ENCODE data around the gene LRIT1. TPM values are rescaled to one million over a fixed set of nuclear protein-coding genes. Genes with fewer than 3 reads are reported as not detected.

The LRIT1 gene
- total RNA-seq, 6 experiments from 2014 or later: not detected

DNA sequence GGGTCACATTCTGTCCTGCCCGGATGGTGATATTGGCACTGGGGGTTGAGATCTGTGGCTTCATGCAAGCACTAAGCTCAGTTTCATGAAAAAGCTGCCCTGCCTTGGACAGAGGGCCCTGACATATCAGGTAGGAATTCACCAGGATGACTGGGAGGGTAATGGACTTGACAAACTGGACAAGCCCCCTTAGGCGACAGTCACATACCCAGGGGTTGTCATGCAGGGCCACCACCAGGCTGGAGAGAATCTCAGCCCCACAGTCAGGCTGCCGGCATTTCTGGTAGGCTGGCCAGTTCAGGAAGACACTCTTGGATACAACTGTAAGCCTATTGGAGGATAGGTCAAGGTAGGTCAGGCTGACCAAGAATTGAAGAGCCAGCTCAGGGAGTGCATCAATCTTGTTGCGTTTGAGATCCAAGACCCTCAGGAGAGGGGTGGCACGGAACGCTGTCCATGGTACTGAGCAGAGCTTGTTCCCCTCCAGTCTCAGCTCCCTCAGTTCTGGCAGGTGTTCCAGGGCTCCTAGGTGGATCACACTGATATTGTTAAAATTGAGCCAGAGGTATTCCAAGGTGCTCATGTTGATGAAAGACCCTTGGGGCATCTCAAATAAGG lies 16.8 kb downstream of the LRIT1 start:
- Histone ChIP-seq H3K9me3 (no peaks in the 10 kb centered on the region), H3K36me3 (no peaks in the 10 kb centered on the region), H3K27me3 (no peaks in the 10 kb centered on the region), H3K4me3 (no peak overlapping the region), H3K4me1 (no peaks in the 10 kb centered on the region), H3K27ac (no peak overlapping the region)
- no peak for TF ChIP-seq POLR2A (IDR thresholded peaks at IDR 0.05)
- TF ChIP-seq, protein P1, sequence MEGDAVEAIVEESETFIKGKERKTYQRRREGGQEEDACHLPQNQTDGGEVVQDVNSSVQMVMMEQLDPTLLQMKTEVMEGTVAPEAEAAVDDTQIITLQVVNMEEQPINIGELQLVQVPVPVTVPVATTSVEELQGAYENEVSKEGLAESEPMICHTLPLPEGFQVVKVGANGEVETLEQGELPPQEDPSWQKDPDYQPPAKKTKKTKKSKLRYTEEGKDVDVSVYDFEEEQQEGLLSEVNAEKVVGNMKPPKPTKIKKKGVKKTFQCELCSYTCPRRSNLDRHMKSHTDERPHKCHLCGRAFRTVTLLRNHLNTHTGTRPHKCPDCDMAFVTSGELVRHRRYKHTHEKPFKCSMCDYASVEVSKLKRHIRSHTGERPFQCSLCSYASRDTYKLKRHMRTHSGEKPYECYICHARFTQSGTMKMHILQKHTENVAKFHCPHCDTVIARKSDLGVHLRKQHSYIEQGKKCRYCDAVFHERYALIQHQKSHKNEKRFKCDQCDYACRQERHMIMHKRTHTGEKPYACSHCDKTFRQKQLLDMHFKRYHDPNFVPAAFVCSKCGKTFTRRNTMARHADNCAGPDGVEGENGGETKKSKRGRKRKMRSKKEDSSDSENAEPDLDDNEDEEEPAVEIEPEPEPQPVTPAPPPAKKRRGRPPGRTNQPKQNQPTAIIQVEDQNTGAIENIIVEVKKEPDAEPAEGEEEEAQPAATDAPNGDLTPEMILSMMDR (IDR thresholded peaks at IDR 0.05): no peak
- WGBS (ENCODE audit: insufficient coverage, low coverage, low lambda C conversion rate, missing lambda C conversion rate): 33% methylated on average over 3 of the region's 6 CpGs
- DNase-seq: no peak
- intact Hi-C loops (cut with DNase I): no loop called here
- no peak for ATAC-seq

DNA sequence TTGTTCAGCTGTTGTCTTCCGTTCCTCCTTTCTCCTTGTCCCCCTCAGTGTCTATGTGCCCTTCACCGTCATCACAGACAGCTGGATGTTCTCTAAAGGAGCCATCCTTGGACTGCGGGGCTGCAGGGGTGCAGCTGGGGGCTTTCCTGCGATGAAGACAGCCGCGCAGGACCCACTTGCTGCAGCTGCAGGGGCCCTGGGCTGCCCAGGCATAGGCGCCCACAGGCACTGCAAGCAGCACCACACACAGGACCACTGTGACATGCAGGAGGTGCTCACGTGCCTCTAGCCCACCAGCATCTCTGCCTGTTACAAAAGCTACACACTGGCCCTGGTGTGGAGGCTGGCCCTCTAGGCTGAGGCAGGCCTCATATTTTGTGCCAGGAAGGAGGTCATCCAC lies 19.4 kb downstream of the LRIT1 start:
- no peak for TF ChIP-seq POLR2A (IDR thresholded peaks at IDR 0.05)
- TF ChIP-seq, protein P1 (IDR thresholded peaks at IDR 0.05): no peak
- intact Hi-C loops (cut with DNase I): no loop called here
- Histone ChIP-seq H3K4me1 (no peaks in the 10 kb centered on the region), H3K36me3 (no peaks in the 10 kb centered on the region), H3K27ac (no peak overlapping the region), H3K4me3 (no peak overlapping the region), H3K9me3 (no peaks in the 10 kb centered on the region), H3K27me3 (no peaks in the 10 kb centered on the region)
- DNase-seq: no peak
- ATAC-seq: peak in 1 of 4 donors; percentile 31
- 77% methylated on average over 5 of the region's 8 CpGs for WGBS (ENCODE audit: insufficient coverage, low coverage, low lambda C conversion rate, missing lambda C conversion rate)

DNA sequence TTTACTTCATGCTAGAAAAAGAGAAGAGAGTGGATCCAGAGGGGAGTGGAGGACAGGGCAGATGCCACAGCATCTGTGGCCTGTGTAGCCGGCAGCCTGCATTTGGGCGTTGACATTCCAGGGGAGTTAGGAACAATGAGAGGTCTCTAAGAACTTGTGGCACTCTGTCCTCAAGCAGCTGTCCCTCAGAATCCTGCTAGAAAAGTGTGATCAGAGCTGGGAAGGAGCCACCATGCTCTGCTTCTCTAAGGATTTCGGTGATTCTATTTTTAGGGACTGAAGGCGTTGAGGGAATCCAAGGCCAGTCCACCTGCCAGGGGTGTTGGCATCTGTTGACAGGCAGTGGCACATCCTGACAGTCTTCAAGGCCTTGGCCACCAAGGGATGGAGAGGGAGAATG lies 23.6 kb downstream of the LRIT1 start:
- 78% methylated on average over 3 of the region's 4 CpGs for WGBS (ENCODE audit: insufficient coverage, low coverage, low lambda C conversion rate, missing lambda C conversion rate)
- H3K4me1 ChIP-seq: no peaks in the 10 kb centered on the region
- H3K9me3 ChIP-seq: no peaks in the 10 kb centered on the region
- no peak for DNase-seq
- H3K27me3 ChIP-seq: no peaks in the 10 kb centered on the region
- H3K36me3 ChIP-seq: no peaks in the 10 kb centered on the region
- intact Hi-C loops (cut with DNase I): no loop called here
- no peak for TF ChIP-seq POLR2A (IDR thresholded peaks at IDR 0.05)
- TF ChIP-seq, protein P1 (IDR thresholded peaks at IDR 0.05): no peak
- no peak overlapping the region for H3K4me3 ChIP-seq
- no peak for ATAC-seq
- no peak overlapping the region for H3K27ac ChIP-seq

DNA sequence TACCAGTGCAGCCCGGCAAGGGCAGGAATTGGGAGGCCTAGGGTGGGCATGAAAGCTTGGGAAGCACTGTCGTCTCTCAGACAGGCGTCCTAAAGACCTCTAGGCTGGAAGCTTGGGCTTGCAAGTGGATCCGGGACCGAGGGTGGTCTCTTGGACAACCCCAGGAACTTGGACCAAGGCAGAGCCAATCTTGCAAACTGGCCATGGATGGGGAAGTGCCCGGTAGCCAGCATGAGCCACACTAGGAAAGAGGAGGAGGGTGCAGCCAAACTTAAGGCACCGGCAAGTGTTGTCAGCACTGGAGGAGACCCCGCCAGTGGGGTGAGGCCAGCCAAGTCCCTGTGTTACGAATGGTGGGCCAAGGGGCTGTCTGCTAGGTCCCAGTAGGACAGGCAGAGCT lies 24.5 kb downstream of the LRIT1 start:
- no peaks in the 10 kb centered on the region for H3K9me3 ChIP-seq
- intact Hi-C loops (cut with DNase I): no loop called here
- TF ChIP-seq, protein P1 (IDR thresholded peaks at IDR 0.05): no peak
- no peak for TF ChIP-seq POLR2A (IDR thresholded peaks at IDR 0.05)
- ATAC-seq (no peak), DNase-seq (no peak)
- H3K27me3 ChIP-seq: no peaks in the 10 kb centered on the region
- no peaks in the 10 kb centered on the region for H3K36me3 ChIP-seq
- H3K4me3 ChIP-seq: no peak overlapping the region
- no peaks in the 10 kb centered on the region for H3K4me1 ChIP-seq
- WGBS (ENCODE audit: insufficient coverage, low coverage, low lambda C conversion rate, missing lambda C conversion rate): 58% methylated on average over 3 of the region's 9 CpGs
- no peak overlapping the region for H3K27ac ChIP-seq
